BLaER1 (cell line): Measurements from ENCODE around the gene SGTB.

Source experiments
- H3K27ac ChIP-seq: shearing (Covaris generic); formaldehyde crosslinking; 2 replicates; pipeline ENCODE4 v1.8.1; 2022
- H3K27me3 ChIP-seq: shearing (Covaris generic); formaldehyde crosslinking; 2 replicates; pipeline ENCODE4 v1.8.1; 2022
- H3K36me3 ChIP-seq: shearing (Covaris generic); formaldehyde crosslinking; 2 replicates; pipeline ENCODE4 v1.8.1; 2022
- H3K4me1 ChIP-seq: shearing (Covaris generic); formaldehyde crosslinking; 2 replicates; pipeline ENCODE4 v1.8.1; 2022
- H3K4me2 ChIP-seq: shearing (Covaris generic); formaldehyde crosslinking; 2 replicates; pipeline ENCODE4 v1.8.1; 2022
- H3K4me3 ChIP-seq: shearing (Covaris generic); formaldehyde crosslinking; 2 replicates; pipeline ENCODE4 v1.8.1; 2022
- H3K9ac ChIP-seq: shearing (Covaris generic); formaldehyde crosslinking; 2 replicates; pipeline ENCODE4 v1.8.1; 2022
- H3K9me3 ChIP-seq: shearing (Covaris generic); formaldehyde crosslinking; 2 replicates; pipeline ENCODE4 v1.8.1; 2022
- H4K20me1 ChIP-seq: shearing (Covaris generic); formaldehyde crosslinking; 2 replicates; pipeline ENCODE4 v1.8.1; 2022
- Cebpa-rat ChIP-seq: shearing (Covaris generic); IDR thresholded peaks from 2 replicates; pipeline ENCODE4 v1.8.1; 2022

SGTB gene

GRCh38 chr5:65721720-65722574, at the start of gene SGTB, which contains the start of gene NLN:
SGTB (minus strand) TSS chr5:65722109; CDS start chr5:65720807, 1,302 bp downstream.
NLN (plus strand) TSS chr5:65722205; CDS start chr5:65722374, 169 bp downstream.
- Histone ChIP-seq H3K9me3 (no peaks in the 10 kb centered on the region), H3K4me2 (peak within 1 kb of the TSS; percentile 95), H3K4me1 (peaks cover 34% of the 10 kb centered on the region), H3K4me3 (peak within 1 kb of the TSS; percentile 89), H3K27me3 (no peaks in the 10 kb centered on the region), H4K20me1 (peaks cover 2% of the 10 kb centered on the region), H3K9ac (peak within 1 kb of the TSS; percentile 90), H3K36me3 (peaks cover 13% of the 10 kb centered on the region), H3K27ac (peak within 1 kb of the TSS; percentile 87)
- no peak for TF ChIP-seq Cebpa-rat

DNA sequence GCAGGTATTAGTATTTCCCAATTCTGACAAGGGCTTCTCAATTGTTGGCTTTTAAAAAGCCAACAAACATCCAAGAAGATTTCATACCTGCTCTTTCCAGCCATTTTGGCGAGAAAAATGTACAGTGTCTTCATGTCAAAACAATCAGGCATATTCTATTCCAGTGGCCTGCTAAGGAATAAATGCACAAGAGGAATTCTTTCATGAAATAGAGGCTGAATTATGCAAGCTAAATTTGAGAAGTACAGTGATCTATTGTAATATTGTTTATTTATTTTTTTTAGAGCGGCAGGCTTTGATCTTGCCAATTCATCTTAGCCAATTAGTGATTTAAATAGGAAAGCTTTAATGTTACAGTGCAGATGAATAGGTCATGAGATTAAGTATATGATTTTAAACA, 49.4 kb upstream of the SGTB start:
- H3K9ac ChIP-seq = no peak overlapping the region
- H4K20me1 ChIP-seq = no peaks in the 10 kb centered on the region
- H3K36me3 ChIP-seq = peaks cover 44% of the 10 kb centered on the region
- no peak overlapping the region for H3K27ac ChIP-seq
- H3K4me3 ChIP-seq = no peak overlapping the region
- no peaks in the 10 kb centered on the region for H3K27me3 ChIP-seq
- H3K4me2 ChIP-seq = no peak overlapping the region
- no peaks in the 10 kb centered on the region for H3K4me1 ChIP-seq
- peaks cover 8% of the 10 kb centered on the region; the same call in 1 of the 2 replicates for H3K9me3 ChIP-seq
- TF ChIP-seq Cebpa-rat = no peak

DNA sequence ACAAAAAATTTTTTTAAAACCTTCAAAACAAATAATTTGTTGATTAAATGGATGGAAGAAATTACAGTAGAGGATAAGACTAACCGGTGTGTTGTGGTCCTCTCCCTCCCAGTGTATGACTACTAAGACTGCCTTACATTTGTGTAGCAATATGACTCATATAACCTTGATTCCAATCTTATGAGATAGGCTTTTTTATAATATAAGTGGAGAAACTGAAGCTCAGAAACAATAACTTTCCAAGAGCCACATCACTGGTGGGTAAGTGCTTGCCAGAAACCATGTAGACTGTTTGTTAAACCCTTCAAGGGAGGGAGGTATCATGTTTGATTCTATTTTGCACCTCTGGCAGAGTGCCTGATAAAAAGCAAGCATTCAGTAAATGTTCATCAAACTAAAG, 47.6 kb upstream of the SGTB start:
- Histone ChIP-seq H3K27ac (no peak overlapping the region), H3K27me3 (no peaks in the 10 kb centered on the region), H3K4me2 (no peak overlapping the region), H3K4me3 (no peak overlapping the region), H4K20me1 (no peaks in the 10 kb centered on the region), H3K4me1 (no peaks in the 10 kb centered on the region), H3K9me3 (peaks cover 9% of the 10 kb centered on the region; the same call in 1 of the 2 replicates), H3K9ac (no peak overlapping the region), H3K36me3 (peaks cover 39% of the 10 kb centered on the region)
- TF ChIP-seq Cebpa-rat = no peak

- Histone ChIP-seq H3K4me1 (no peaks in the 10 kb centered on the region), H3K4me3 (no peak overlapping the region), H3K36me3 (peaks cover 39% of the 10 kb centered on the region), H4K20me1 (no peaks in the 10 kb centered on the region), H3K9ac (no peak overlapping the region), H3K27ac (no peak overlapping the region), H3K9me3 (peaks cover 9% of the 10 kb centered on the region; the same call in 1 of the 2 replicates), H3K27me3 (no peaks in the 10 kb centered on the region), H3K4me2 (no peak overlapping the region)
- TF ChIP-seq Cebpa-rat = no peak
Observed at GRCh38 chr5:65768723-65769346, 46.9 kb upstream of the SGTB start.

- TF ChIP-seq Cebpa-rat = no peak
- Histone ChIP-seq H3K4me3 (no peak overlapping the region), H3K4me2 (no peak overlapping the region), H3K27me3 (no peaks in the 10 kb centered on the region), H3K9me3 (peaks cover 9% of the 10 kb centered on the region; the same call in 1 of the 2 replicates), H3K36me3 (peaks cover 42% of the 10 kb centered on the region), H3K4me1 (no peaks in the 10 kb centered on the region), H4K20me1 (no peaks in the 10 kb centered on the region), H3K27ac (no peak overlapping the region), H3K9ac (no peak overlapping the region)
Observed at GRCh38 chr5:65767565-65767964, 45.7 kb upstream of the SGTB start.

DNA sequence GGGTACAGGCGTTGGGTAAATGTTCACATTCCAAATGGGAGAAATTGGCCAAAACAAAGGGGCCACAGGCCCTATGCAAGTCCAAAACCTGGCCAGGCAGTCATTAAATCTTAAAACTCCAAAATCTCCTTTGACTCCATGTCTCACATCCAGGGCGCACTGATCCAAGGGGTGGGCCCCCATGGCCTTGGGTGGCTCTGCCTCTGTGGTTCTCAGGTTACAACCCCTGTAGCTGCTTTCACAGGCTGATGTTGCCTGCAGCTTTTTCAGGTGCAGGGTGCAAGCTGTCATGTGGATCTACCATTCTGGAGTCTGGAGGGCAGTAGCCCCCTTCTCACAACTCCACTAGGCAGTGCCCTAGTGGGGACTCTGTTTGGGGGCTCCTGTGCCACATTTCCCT, 44.9 kb upstream of the SGTB start:
- Histone ChIP-seq H3K4me3 (no peak overlapping the region), H3K27me3 (no peaks in the 10 kb centered on the region), H3K4me1 (no peaks in the 10 kb centered on the region), H3K9me3 (peaks cover 9% of the 10 kb centered on the region; the same call in 1 of the 2 replicates), H3K9ac (no peak overlapping the region), H3K36me3 (peaks cover 47% of the 10 kb centered on the region), H3K4me2 (no peak overlapping the region), H4K20me1 (no peaks in the 10 kb centered on the region), H3K27ac (no peak overlapping the region)
- TF ChIP-seq Cebpa-rat = no peak

DNA sequence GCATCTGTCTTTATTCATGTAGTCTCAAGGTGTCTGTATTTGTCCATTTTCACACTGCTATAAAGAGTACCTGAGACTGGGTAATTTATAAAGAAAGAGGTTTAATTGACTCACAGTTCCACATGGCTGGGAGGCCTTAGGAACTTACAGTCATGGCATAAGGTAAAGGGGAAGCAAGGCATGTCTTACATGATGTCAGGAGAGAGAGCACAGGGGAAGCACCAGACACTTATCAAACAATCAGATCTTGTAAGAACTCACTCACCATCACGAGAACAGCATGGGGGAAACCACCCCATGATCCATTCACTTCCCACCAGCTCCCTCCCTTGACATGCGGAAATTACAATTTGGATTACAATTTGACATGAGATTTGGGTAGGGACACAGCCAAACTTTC, 44.3 kb upstream of the SGTB start:
- Histone ChIP-seq H3K9ac (no peak overlapping the region), H3K4me1 (no peaks in the 10 kb centered on the region), H4K20me1 (no peaks in the 10 kb centered on the region), H3K27ac (no peak overlapping the region), H3K36me3 (peaks cover 47% of the 10 kb centered on the region), H3K4me3 (no peak overlapping the region), H3K9me3 (peaks cover 9% of the 10 kb centered on the region; the same call in 1 of the 2 replicates), H3K27me3 (no peaks in the 10 kb centered on the region), H3K4me2 (no peak overlapping the region)
- no peak for TF ChIP-seq Cebpa-rat

GRCh38 chr5:65765582-65765981, 43.7 kb upstream of the SGTB start:
- Histone ChIP-seq H3K4me3 (no peak overlapping the region), H3K4me1 (peaks cover 4% of the 10 kb centered on the region; the same call in 1 of the 2 replicates), H3K36me3 (peaks cover 47% of the 10 kb centered on the region), H3K27me3 (no peaks in the 10 kb centered on the region), H4K20me1 (no peaks in the 10 kb centered on the region), H3K9ac (no peak overlapping the region), H3K4me2 (no peak overlapping the region), H3K9me3 (peaks cover 9% of the 10 kb centered on the region; the same call in 1 of the 2 replicates), H3K27ac (no peak overlapping the region)
- TF ChIP-seq Cebpa-rat = no peak

GRCh38 chr5:65762234-65762633, 40.3 kb upstream of the SGTB start:
- H3K27me3 ChIP-seq = no peaks in the 10 kb centered on the region
- peaks cover 9% of the 10 kb centered on the region; the same call in 1 of the 2 replicates for H3K9me3 ChIP-seq
- no peak overlapping the region for H3K9ac ChIP-seq
- no peak overlapping the region for H3K4me2 ChIP-seq
- H3K4me3 ChIP-seq = no peak overlapping the region
- no peak overlapping the region for H3K27ac ChIP-seq
- no peak for TF ChIP-seq Cebpa-rat
- peaks cover 47% of the 10 kb centered on the region for H3K36me3 ChIP-seq
- H3K4me1 ChIP-seq = peaks cover 4% of the 10 kb centered on the region; the same call in 1 of the 2 replicates
- H4K20me1 ChIP-seq = peaks cover 2% of the 10 kb centered on the region; the same call in 1 of the 2 replicates
